NCI-H82 treated with DMSO at 0.1 percent for 48 hours (cell line): ENCODE data around the gene PTTG2.
A peak's percentile ranks its signal among the peaks of the same experiment; 100 is the strongest.
"Not testable (repeated sequence)": the region's sequence is repeated elsewhere in the genome, so short reads cannot be mapped to it uniquely, and the experiment has no call there.

Experiments used
- DNase-seq: peaks from one replicate; lab custom pipeline; 2025; ENCODE audit not compliant: unreplicated experiment; lab: John Stamatoyannopoulos, UW

Gene PTTG2

GRCh38 chr4:37953620-37954293 is 6.4 kb upstream of the PTTG2 start:
- no peak for DNase-seq

- DNase-seq: no peak
Observed at GRCh38 chr4:37956941-37957340, 3.3 kb upstream of the PTTG2 start.

- no peak for DNase-seq
Observed at GRCh38 chr4:37958932-37959331, 1.3 kb upstream of the PTTG2 start.

GRCh38 chr4:37960679-37961450 is 667 bp downstream of the PTTG2 start:
- DNase-seq: no peak

- no peak for DNase-seq
Observed at GRCh38 chr4:37964734-37965457, 4.7 kb downstream of the PTTG2 start.

- DNase-seq: no peak
Observed at GRCh38 chr4:37966044-37966443, 5.8 kb downstream of the PTTG2 start.

GRCh38 chr4:37967736-37968135 is 7.5 kb downstream of the PTTG2 start:
- DNase-seq: no peak

GRCh38 chr4:37968747-37969146 is 8.5 kb downstream of the PTTG2 start:
- no peak for DNase-seq

GRCh38 chr4:37970702-37971101 is 10.5 kb downstream of the PTTG2 start:
- no peak for DNase-seq

GRCh38 chr4:37971202-37971601 is 11.0 kb downstream of the PTTG2 start:
- DNase-seq: no peak

- no peak for DNase-seq
Observed at GRCh38 chr4:37973441-37973840, 13.2 kb downstream of the PTTG2 start.

- not testable (repeated sequence) for DNase-seq
Observed at GRCh38 chr4:37975321-37975822, 15.2 kb downstream of the PTTG2 start.

GRCh38 chr4:37976507-37976906 is 16.3 kb downstream of the PTTG2 start:
- DNase-seq: no peak

GRCh38 chr4:37976991-37977470 is 16.8 kb downstream of the PTTG2 start:
- DNase-seq: peak; percentile 64

- DNase-seq: no peak
Observed at GRCh38 chr4:37977471-37978247, 17.5 kb downstream of the PTTG2 start.

GRCh38 chr4:37978248-37978924 is 18.2 kb downstream of the PTTG2 start:
- DNase-seq: no peak

GRCh38 chr4:37980246-37980645 is 20.0 kb downstream of the PTTG2 start:
- DNase-seq: no peak

- DNase-seq: no peak
Observed at GRCh38 chr4:37981425-37981824, 21.2 kb downstream of the PTTG2 start.

- no peak for DNase-seq
Observed at GRCh38 chr4:37981844-37982720, 21.9 kb downstream of the PTTG2 start.
